ENCODE data around the gene FAM8A1. TPM values are rescaled to one million over a fixed set of nuclear protein-coding genes. Genes with fewer than 3 reads are reported as not detected.

The FAM8A1 gene
- polyA plus RNA-seq, 1 of the 3 experiments (the other 2 are of a cell fraction) = 5.0 TPM

GRCh38 chr6:17565399-17565798 lies 34.7 kb upstream of the FAM8A1 start (continued):
- TF ChIP-seq POLR2AphosphoS5 (IDR thresholded peaks at IDR 0.05; ENCODE audit: low read depth, low read length) (no peak), MXI1 (IDR thresholded peaks at IDR 0.05; ENCODE audit: low read depth, low read length) (no peak), NRF1 (IDR thresholded peaks at IDR 0.05; ENCODE audit: low read depth, low read length) (no peak), EZH2phosphoT487 (IDR thresholded peaks at IDR 0.05; ENCODE audit: borderline replicate concordance, low read depth) (no peak), MAX (IDR thresholded peaks at IDR 0.05; ENCODE audit: low read depth) (no peak), SMC3 (IDR thresholded peaks at IDR 0.05; ENCODE audit: low read depth, low read length) (no peak)

- Histone ChIP-seq H3K79me2 (ENCODE audit: insufficient read depth) (no peaks in the 10 kb centered on the region), H3K9ac (no peak overlapping the region), H3K9me2 (no peaks in the 10 kb centered on the region), H3K27me3 (ENCODE audit: insufficient read depth) (no peaks in the 10 kb centered on the region), H3F3A (replicated peaks; ENCODE audit: insufficient read depth) (no peaks in the 10 kb centered on the region), H3K4me2 (no peak overlapping the region), H3K9me3 (no peaks in the 10 kb centered on the region; the same call in 1 of the 2 replicates), H4K20me1 (ENCODE audit: insufficient read depth) (no peaks in the 10 kb centered on the region), H2AFZ (ENCODE audit: low read depth) (no peak overlapping the region), H3K4me1 (ENCODE audit: control insufficient read depth in 1 of 2, insufficient read depth in 2 of 2, low read depth in 1 of 2, low read length in 1 of 2) (no peaks in the 10 kb centered on the region), H3K27ac (ENCODE audit: low read depth in 2 of 2, low read length in 1 of 2) (no peak overlapping the region), H3K4me3 (ENCODE audit: low read depth in 2 of 2, low read length in 1 of 2) (no peak overlapping the region), H3K36me3 (replicated peaks in 1 of 2; ENCODE audit: control insufficient read depth in 1 of 2, insufficient read depth in 2 of 2, low read length in 1 of 2) (no peaks in the 10 kb centered on the region)
- ChIA-PET POLR2A (no interaction called here), CTCF (interaction anchor here (0.9 kb wide), 1 partner anchor 9 kb away, joined by 3 read pairs; no protein-coding TSS in a partner anchor)
- no peak for TF ChIP-seq USF2 (IDR thresholded peaks at IDR 0.05; ENCODE audit: borderline replicate concordance, low read depth, low read length)
- TF ChIP-seq USF1 (IDR thresholded peaks at IDR 0.05; ENCODE audit: borderline replicate concordance, low read depth) = no peak
- no peak for TF ChIP-seq RXRA (IDR thresholded peaks at IDR 0.05; ENCODE audit: borderline replicate concordance, low read depth)
- no peak for TF ChIP-seq YY1 (IDR thresholded peaks at IDR 0.05; ENCODE audit: low read depth)
- no peak for TF ChIP-seq REST (IDR thresholded peaks at IDR 0.05; ENCODE audit: low read depth, low read length)
- no peak for TF ChIP-seq JUND (IDR thresholded peaks at IDR 0.05)
- 53% methylated on average over 8 of the region's 8 CpGs for WGBS (ENCODE audit: low lambda C conversion rate)
- DNase-seq = no peak
Measured at GRCh38 chr6:17574866-17575560, 25.1 kb upstream of the FAM8A1 start.

All from SK-N-SH (cell line).